HG03571 (cell line): Measurements from ENCODE around the gene VMO1.

Experiments used
- ATAC-seq: cut with Tn5 transposase; IDR thresholded peaks from one replicate; pipeline ENCODE4 v1.9.1; 2021; ENCODE audit not compliant: unreplicated experiment

Gene VMO1

DNA sequence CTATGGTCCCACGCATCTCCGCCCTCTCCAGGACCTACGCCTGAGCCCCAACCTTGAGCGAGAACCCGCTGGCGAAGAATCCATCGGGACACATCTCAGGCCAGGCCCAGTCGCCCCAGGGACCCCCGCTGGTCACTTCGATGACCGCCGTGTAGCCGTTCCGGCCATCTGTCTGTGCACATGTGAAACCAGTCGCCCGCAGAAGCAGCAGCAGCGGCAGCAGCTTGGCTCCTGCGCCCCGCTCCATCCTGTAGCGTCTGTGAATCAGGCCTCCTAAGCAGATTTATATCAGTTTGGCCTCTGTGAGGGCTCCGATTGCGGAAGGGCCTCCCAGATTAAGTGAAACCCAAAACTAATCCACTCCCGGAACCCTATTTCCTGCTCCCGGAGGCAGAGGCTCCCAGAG lies at the start of gene VMO1:
Gene VMO1 (minus strand): TSS at position 259 of the 406 bp plus-strand sequence. CDS start 12 bp downstream, at position 247.
- no peak for ATAC-seq

GRCh38 chr17:4834681-4835020 lies 48.5 kb upstream of the VMO1 start:
- ATAC-seq: no peak

GRCh38 chr17:4833941-4834680 lies 47.9 kb upstream of the VMO1 start:
- ATAC-seq: no peak

GRCh38 chr17:4833178-4833940 lies 47.2 kb upstream of the VMO1 start, which contains the start of gene MINK1:
TSS of gene MINK1 (plus strand) at chr17:4833340. CDS start at chr17:4833584, 244 bp downstream.
- ATAC-seq: peak; percentile 65

GRCh38 chr17:4832829-4833177 lies 46.6 kb upstream of the VMO1 start:
- ATAC-seq: peak; percentile 7

DNA sequence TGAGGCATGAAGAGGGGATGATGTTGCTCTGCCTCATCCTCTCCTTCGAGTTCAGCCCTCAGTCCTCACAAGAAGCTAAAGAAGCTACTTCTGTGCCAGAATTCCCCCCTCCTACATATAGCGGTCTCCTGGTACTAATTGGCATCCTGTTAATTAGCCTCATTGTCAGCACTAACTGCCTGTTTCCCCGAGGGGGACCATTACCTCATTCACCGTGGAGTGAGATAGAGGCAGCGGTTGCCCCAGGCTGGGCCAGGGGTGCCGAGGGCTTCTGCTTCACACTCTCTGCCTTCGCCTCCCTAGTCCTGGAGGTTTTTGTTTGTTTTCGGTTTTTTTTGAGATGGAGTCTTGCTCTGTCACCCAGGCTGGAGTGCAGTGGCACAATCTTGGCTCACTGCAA lies 41.2 kb upstream of the VMO1 start:
- no peak for ATAC-seq

DNA sequence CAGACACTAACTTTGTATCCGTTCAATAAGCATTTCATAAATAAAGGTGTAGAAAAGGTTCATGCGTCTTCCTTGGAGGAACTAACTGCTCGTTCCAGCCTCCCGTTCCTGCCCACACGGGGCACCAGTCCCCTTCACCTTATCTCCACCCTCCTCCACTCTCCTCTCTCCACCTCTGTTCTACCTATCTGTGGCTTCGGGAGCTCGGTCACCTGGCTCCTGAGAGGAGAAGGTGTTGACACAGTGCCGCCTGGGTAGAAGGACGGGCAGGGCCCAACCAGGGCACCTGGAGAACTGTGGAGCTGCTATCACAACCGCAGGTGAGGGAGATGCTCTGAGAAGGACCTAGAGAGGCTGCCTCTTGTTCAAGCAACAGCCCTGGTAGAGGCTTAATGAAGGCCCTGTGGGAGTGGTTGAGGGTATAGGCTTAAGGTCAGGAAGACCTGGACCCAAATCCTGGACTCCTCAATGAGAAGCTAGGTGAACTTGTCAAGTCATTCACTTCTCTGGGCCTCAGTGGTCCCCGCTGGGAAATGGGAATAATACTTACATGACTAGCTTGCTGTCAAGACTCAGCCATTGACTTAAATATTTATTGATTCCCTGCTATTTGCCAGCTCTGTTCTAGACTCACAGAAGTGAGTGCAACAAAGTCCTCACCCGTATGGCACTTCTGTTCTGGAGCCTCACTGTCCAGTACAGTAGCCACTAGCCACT lies 37.4 kb upstream of the VMO1 start:
- no peak for ATAC-seq

DNA sequence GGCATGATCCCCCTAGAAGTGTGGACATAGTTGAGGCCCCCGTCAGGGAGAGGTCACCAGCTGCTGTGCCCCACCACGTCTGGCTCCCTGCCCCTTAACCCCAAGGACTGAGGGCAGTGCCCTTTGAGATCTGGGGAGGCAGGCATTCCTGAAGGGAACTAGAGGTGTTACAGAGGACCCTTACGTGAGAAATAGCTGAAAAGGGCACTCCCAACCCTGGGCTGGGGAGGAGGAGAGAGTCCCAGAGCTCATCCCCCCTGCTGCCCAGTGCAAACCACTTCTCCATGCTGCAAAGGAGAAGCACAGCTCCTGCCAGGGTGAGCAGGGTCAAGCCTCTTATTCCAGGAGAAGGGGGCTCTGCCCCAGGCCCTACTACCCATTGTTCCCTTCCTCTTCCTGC lies 36.7 kb upstream of the VMO1 start:
- ATAC-seq: no peak

DNA sequence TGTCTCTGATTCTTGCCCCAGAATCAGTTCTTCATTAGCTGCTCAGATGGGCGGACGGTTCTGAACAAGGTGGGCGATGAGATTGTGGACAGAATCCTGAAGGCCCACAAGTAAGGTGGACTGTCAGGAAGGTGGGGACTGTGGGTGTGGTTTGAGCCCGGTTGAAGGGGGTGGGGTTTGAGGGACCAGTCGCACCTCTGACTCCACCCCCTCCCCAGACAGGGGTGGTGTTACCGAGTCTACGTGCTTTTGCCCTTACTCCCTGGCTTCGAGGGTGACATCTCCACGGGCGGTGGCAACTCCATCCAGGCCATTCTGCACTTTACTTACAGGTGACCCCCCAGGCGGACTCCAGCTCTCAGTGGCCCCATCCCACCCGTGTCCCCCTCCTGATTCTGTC lies 32.1 kb upstream of the VMO1 start:
- no peak for ATAC-seq

DNA sequence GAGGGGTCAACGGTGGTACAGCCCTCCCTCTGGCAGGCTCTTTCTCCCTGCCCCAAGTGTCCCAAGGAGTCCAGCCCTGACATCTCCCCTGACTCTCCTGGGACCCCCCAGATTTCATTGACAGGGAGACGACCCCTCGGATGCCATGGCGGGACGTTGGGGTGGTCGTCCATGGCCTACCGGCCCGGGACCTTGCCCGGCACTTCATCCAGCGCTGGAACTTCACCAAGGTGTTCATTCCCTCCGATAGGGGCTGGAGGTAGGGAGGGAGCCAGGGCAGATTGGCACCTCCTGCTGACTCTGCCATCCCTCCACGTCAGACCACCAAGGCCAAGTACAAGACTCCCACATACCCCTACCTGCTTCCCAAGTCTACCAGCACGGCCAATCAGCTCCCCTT lies 30.7 kb upstream of the VMO1 start:
- ATAC-seq: no peak

GRCh38 chr17:4815043-4815675 lies 29.0 kb upstream of the VMO1 start:
- ATAC-seq: no peak

GRCh38 chr17:4812690-4813089 lies 26.5 kb upstream of the VMO1 start:
- ATAC-seq: no peak

GRCh38 chr17:4811471-4811870 lies 25.3 kb upstream of the VMO1 start:
- ATAC-seq: no peak

DNA sequence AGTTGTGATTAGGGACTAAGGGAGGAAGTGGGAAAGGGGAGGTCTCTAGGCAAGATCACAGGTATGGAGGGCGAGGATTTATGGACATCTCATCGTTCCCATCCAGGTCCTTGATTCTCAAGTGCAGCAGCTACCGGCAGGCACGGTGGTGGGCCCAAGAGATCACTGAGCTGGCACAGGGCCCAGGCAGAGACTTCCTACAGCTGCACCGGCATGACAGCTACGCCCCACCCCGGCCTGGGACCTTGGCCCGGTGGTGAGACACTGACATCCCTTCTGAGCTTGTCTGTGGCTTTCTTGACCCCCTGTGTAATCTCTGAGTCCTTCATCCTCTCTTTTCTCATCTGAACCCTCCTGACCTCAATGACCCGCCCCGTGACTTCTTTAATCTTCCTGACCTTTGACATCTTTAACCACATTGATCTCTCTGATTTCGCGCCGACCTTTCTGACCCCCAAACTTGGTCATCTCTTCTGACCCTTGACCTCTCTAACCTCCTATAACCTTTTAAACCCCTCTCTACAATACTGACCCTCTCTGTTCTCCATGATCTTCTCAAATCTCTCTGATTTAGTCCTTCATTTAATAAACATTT lies 24.6 kb upstream of the VMO1 start:
- no peak for ATAC-seq

GRCh38 chr17:4808378-4808767 lies 22.2 kb upstream of the VMO1 start:
- ATAC-seq: no peak

DNA sequence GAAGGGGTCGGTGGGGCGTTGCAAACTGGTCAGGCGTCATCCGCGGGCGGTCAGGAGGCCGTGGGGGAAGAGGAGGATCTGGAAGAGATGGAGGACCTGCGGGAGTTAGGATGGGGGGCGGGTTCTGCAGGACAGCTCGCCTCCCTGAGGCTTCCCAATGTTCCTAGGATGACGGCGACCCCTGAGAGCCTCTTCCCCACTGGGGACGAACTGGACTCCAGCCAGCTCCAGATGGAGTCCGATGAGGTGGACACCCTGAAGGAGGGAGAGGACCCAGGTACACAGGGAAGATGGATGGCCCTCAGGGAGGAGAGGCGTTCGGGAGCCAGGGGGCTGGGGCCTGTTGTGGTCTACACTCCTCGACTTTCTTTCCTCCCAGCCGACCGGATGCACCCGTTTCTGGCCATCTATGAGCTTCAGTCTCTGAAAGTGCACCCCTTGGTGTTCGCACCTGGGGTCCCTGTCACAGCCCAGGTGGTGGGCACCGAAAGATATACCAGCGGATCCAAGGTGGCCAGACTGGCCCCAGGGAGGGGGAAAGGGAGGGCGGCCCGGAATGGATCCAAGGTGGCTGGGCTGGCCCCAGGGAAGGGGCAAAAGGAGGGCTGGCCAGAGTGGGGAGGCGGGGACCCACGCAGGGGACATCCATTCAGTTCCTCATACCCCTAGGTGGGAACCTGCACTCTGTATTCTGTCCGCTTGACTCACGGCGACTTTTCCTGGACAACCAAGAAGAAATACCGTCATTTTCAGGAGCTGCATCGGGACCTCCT lies 21.6 kb upstream of the VMO1 start:
- ATAC-seq: no peak

DNA sequence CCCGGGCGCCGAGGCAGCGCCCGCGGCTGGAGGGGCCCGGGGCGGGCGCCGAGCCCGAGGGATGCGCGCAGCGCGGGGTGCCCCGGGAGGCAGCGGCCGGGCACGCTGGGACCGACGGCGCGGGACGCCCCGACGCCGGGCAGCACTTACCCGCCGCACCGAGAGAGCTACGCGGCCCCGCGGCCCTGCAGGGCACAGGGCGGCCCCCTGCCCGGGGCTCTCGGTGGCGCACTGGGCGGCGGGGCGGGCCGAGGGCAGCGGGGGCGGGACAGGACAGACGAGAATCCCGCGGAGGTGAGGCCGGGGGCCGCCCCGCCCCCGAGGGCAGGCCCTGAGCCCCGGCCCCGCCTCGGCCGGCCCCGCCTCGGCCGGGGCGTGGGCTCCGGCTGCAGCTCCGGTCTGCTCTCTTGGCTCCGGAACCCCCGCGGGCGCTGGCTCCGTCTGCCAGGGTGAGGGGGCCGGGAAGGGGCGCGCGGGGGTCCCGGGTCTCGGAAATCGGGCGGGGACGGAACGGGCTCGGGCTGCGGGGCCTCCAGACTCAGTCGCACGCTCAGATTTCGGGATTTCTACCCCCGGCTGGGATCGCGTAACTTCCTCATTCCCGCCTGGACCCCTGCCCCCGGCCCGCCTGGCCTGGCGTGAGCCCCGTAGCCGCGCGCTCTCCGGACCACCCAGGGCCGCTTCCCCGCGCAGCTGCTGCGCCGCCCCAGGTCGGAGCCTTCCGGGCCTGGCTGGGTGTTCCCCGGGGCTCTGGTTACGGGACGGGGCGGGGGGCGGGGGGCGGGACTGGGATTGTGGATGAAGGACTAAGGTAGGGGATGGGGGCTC lies 20.8 kb upstream of the VMO1 start, which contains the start of gene PLD2:
Gene PLD2 (plus strand): TSS at position 376 of the 828 bp plus-strand sequence. CDS start 621 bp downstream, outside the sequence.
- ATAC-seq: peak; percentile 89

GRCh38 chr17:4806456-4806776 lies 20.3 kb upstream of the VMO1 start:
- no peak for ATAC-seq

- ATAC-seq: no peak
These were observed 16.1 kb upstream of the VMO1 start, which contains the start of gene C17orf114 for GRCh38 chr17:4802228-4802627. TSS of gene C17orf114 (minus strand) at chr17:4802328.
